ENCODE data around the gene TMEM212. TPM values are rescaled to one million over a fixed set of nuclear protein-coding genes. Genes with fewer than 3 reads are reported as not detected.

TMEM212 gene
- total RNA-seq, 1 experiment from 2014 or later, result not detected

GRCh38 chr3:171797873-171798272 lies 45.3 kb upstream of the TMEM212 start:
- Histone ChIP-seq H3K9me3 (ENCODE audit: insufficient read depth, low read depth) (no peaks in the 10 kb centered on the region; the same call in 1 of the 2 replicates), H4K20me1 (ENCODE audit: insufficient read depth) (no peaks in the 10 kb centered on the region), H3K4me1 (replicated peaks; ENCODE audit: insufficient read depth) (peaks cover 49% of the 10 kb centered on the region), H3K9me2 (ENCODE audit: insufficient read depth) (no peaks in the 10 kb centered on the region), H3K4me3 (no peak overlapping the region), H3K4me2 (peak overlapping the region; percentile 8; the same call in 1 of the 2 replicates), H3K27me3 (ENCODE audit: insufficient read depth, low read depth) (no peaks in the 10 kb centered on the region), H2AFZ (no peak overlapping the region), H3K36me3 (ENCODE audit: low read depth) (no peaks in the 10 kb centered on the region), H3F3A (ENCODE audit: insufficient read depth, low read depth) (peaks cover 32% of the 10 kb centered on the region), H3K79me2 (ENCODE audit: low read depth) (peaks cover 52% of the 10 kb centered on the region), H3K27ac (peak overlapping the region; percentile 57)
- ChIA-PET CTCF (no interaction called here), POLR2A (ENCODE audit: unreplicated experiment) (interaction anchor here (0.6 kb wide), 1 partner anchor 128 kb away, joined by 4 read pairs; no protein-coding TSS in a partner anchor)
- intact Hi-C loops (cut with micrococcal nuclease; ENCODE audit: unreplicated experiment), result no loop called here
- TF ChIP-seq, protein P1, sequence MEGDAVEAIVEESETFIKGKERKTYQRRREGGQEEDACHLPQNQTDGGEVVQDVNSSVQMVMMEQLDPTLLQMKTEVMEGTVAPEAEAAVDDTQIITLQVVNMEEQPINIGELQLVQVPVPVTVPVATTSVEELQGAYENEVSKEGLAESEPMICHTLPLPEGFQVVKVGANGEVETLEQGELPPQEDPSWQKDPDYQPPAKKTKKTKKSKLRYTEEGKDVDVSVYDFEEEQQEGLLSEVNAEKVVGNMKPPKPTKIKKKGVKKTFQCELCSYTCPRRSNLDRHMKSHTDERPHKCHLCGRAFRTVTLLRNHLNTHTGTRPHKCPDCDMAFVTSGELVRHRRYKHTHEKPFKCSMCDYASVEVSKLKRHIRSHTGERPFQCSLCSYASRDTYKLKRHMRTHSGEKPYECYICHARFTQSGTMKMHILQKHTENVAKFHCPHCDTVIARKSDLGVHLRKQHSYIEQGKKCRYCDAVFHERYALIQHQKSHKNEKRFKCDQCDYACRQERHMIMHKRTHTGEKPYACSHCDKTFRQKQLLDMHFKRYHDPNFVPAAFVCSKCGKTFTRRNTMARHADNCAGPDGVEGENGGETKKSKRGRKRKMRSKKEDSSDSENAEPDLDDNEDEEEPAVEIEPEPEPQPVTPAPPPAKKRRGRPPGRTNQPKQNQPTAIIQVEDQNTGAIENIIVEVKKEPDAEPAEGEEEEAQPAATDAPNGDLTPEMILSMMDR (conservative IDR thresholded peaks at IDR 0.05), result no peak
- no peak for TF ChIP-seq EZH2 (IDR thresholded peaks at IDR 0.05; ENCODE audit: low read depth)
- DNase-seq, result peak in 1 of 2 experiments; percentile 70
- BruUV-seq (replicated peaks), result no TSS peak

DNA sequence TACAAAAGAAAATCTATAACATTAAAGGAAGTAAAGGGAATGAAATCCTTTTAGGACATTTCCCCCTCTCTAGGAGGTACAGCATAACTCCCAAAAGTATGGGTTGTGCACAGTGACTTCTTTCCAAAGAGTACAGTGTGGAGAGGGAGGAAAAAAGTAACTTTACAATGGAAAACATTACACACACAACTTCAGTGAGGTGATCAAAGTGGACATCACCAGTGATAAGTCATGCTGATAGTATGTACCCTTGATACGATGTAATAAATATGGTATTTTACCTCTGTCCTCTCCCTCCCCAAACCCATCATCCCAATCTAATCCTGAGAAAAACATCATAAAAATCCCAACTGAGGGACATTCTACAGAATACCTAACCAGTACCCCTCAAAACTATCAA lies 43.6 kb upstream of the TMEM212 start:
- ChIA-PET CTCF (no interaction called here), POLR2A (ENCODE audit: unreplicated experiment) (no interaction called here)
- peaks cover 63% of the 10 kb centered on the region for H3K79me2 ChIP-seq (ENCODE audit: low read depth)
- no peaks in the 10 kb centered on the region for H3K36me3 ChIP-seq (ENCODE audit: low read depth)
- H3K27me3 ChIP-seq (ENCODE audit: insufficient read depth, low read depth), result no peaks in the 10 kb centered on the region
- peaks cover 64% of the 10 kb centered on the region for H3K4me1 ChIP-seq (replicated peaks; ENCODE audit: insufficient read depth)
- H3K4me2 ChIP-seq, result no peak overlapping the region
- no peak overlapping the region for H3K4me3 ChIP-seq
- H3K27ac ChIP-seq, result no peak overlapping the region
- H4K20me1 ChIP-seq (ENCODE audit: insufficient read depth), result no peaks in the 10 kb centered on the region
- peaks cover 36% of the 10 kb centered on the region for H3F3A ChIP-seq (ENCODE audit: insufficient read depth, low read depth)
- H3K9me3 ChIP-seq (ENCODE audit: insufficient read depth, low read depth), result no peaks in the 10 kb centered on the region; the same call in 1 of the 2 replicates
- no peak for DNase-seq
- intact Hi-C loops (cut with micrococcal nuclease; ENCODE audit: unreplicated experiment), result no loop called here
- no TSS peak for BruUV-seq (replicated peaks)
- H2AFZ ChIP-seq, result no peak overlapping the region
- H3K9me2 ChIP-seq (ENCODE audit: insufficient read depth), result no peaks in the 10 kb centered on the region
- TF ChIP-seq, protein P1 (conservative IDR thresholded peaks at IDR 0.05), result no peak
- TF ChIP-seq EZH2 (IDR thresholded peaks at IDR 0.05; ENCODE audit: low read depth), result no peak

DNA sequence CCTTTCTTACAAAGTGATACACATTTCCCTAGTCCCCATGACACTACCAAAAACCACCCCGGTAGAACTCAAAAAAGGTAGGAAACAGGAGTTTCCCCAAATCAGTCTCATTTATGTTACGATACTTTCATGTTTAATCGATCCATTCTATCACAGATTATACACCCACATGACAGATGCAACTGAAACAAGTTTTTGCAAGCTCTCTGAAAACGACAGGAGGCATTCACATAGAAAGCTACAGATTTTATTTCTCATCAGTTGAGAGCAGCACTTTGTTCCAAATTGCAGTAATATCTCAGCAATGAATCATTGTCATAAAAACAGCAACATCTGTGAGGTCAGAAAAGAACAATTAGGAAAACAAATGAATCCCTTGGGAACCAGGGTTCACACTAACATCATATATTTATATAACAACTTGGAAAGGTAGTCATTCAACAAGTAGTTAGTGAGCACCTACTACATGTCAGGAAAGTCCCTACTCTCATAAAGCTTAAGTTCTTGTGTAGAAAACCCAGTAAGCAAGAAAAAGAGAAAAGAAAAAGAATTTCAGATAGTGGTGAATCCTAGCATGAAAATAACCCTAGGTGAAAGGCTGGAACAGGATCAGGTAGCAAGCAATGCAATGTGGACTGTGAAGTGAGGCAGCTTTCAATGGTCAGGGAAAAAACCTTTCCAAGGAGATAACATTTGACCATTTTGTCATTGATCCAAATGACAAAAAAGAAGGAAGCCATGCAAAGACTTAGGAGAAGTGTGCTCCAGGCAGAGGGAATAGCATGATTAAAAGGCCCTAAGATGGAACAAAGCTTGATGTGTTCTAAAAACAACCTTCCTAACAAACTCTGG lies 41.2 kb upstream of the TMEM212 start:
- peak in 1 of 2 experiments; percentile 98 for DNase-seq
- Histone ChIP-seq H3K36me3 (ENCODE audit: low read depth) (no peaks in the 10 kb centered on the region), H3K79me2 (ENCODE audit: low read depth) (peaks cover 78% of the 10 kb centered on the region), H3K9me2 (ENCODE audit: insufficient read depth) (no peaks in the 10 kb centered on the region), H3K9me3 (ENCODE audit: insufficient read depth, low read depth) (no peaks in the 10 kb centered on the region; the same call in 1 of the 2 replicates), H2AFZ (no peak overlapping the region), H3K4me2 (peak overlapping the region; percentile 57), H3K27me3 (ENCODE audit: insufficient read depth, low read depth) (no peaks in the 10 kb centered on the region), H3K4me1 (replicated peaks; ENCODE audit: insufficient read depth) (peaks cover 88% of the 10 kb centered on the region), H4K20me1 (ENCODE audit: insufficient read depth) (no peaks in the 10 kb centered on the region), H3K27ac (peak overlapping the region; percentile 93), H3K4me3 (no peak overlapping the region; the same call in 1 of the 2 replicates), H3F3A (ENCODE audit: insufficient read depth, low read depth) (peaks cover 52% of the 10 kb centered on the region)
- POLR2A ChIA-PET (ENCODE audit: unreplicated experiment), result interaction anchor here (0.6 to 1.0 kb wide), 7 partner anchors 8 to 821 kb away, joined by 3 to 10 read pairs (median 5); partner anchors contain the start of gene PLD1
- TF ChIP-seq, protein P1 (conservative IDR thresholded peaks at IDR 0.05), result no peak
- TF ChIP-seq EZH2 (IDR thresholded peaks at IDR 0.05; ENCODE audit: low read depth), result no peak
- CTCF ChIA-PET, result interaction anchor here (0.5 to 1.0 kb wide), 3 partner anchors 29 to 154 kb away, joined by 3 to 12 read pairs (median 3); no protein-coding TSS in a partner anchor
- BruUV-seq (replicated peaks), result TSS peak; percentile 98
- intact Hi-C loops (cut with micrococcal nuclease; ENCODE audit: unreplicated experiment), result loop anchor here (10.0 kb wide), 1 partner anchor 337 kb away; the partner anchor contains the start of gene TNIK

All from PC-9 (cell line).